NT2/D1 (cell line): ENCODE data around the gene TFIP11.
"Not testable (repeated sequence)": the region's sequence is repeated elsewhere in the genome, so short reads cannot be mapped to it uniquely, and the experiment has no call there.

Experiments used
- DNase-seq: peaks from one replicate; pipeline ENCODE4 v3.0.0-alpha.2; 2011; ENCODE audit warnings: low read depth, low spot score
- H3K27me3 ChIP-seq: 2 replicates; pipeline ENCODE4 v1.6.0; 2011; ENCODE audit warnings: mild to moderate bottlenecking; ENCODE audit not compliant: insufficient read length, insufficient read depth
- H3K36me3 ChIP-seq: 2 replicates; pipeline ENCODE4 v1.6.1; 2011; ENCODE audit warnings: mild to moderate bottlenecking, low read length, mixed read lengths; ENCODE audit not compliant: insufficient read depth, insufficient read length
- H3K4me1 ChIP-seq: 2 replicates; pipeline ENCODE4 v1.5.1; 2011; ENCODE audit not compliant: insufficient read depth, insufficient read length
- H3K4me3 ChIP-seq: 2 replicates; pipeline ENCODE4 v1.5.1; 2011; ENCODE audit warnings: low read depth; ENCODE audit not compliant: insufficient read length
- H3K9ac ChIP-seq: 2 replicates; pipeline ENCODE4 v1.6.0; 2011; ENCODE audit warnings: low read depth; ENCODE audit not compliant: insufficient read length
- H3K9me3 ChIP-seq: 2 replicates; pipeline ENCODE4 v1.5.1; 2011; ENCODE audit warnings: mild to moderate bottlenecking, low read length; ENCODE audit not compliant: insufficient read depth
- SUZ12 ChIP-seq: IDR thresholded peaks from 2 replicates; pipeline ENCODE4 v1.6.1; 2011; ENCODE audit not compliant: insufficient read length, insufficient read depth; ENCODE audit errors: extremely low read depth
- YY1 ChIP-seq: IDR thresholded peaks from 2 replicates; pipeline ENCODE4 v1.6.1; 2011; ENCODE audit not compliant: insufficient read length, insufficient read depth
- ZNF274 ChIP-seq: IDR thresholded peaks from 2 replicates; pipeline ENCODE4 v1.6.1; 2011; ENCODE audit warnings: mild to moderate bottlenecking, low read depth, low read length

Gene TFIP11

GRCh38 chr22:26536762-26537134 is 24.5 kb upstream of the TFIP11 start:
- no peak for TF ChIP-seq YY1
- no peak for TF ChIP-seq ZNF274
- TF ChIP-seq SUZ12: no peak
- H3K4me1 ChIP-seq: no peaks in the 10 kb centered on the region
- H3K36me3 ChIP-seq: peaks cover 58% of the 10 kb centered on the region
- H3K27me3 ChIP-seq: no peaks in the 10 kb centered on the region
- DNase-seq: no peak
- H3K9me3 ChIP-seq: no peaks in the 10 kb centered on the region
- no peak overlapping the region for H3K9ac ChIP-seq
- no peak overlapping the region for H3K4me3 ChIP-seq

GRCh38 chr22:26536056-26536761 is 23.9 kb upstream of the TFIP11 start:
- H3K36me3 ChIP-seq: peaks cover 57% of the 10 kb centered on the region
- TF ChIP-seq YY1 (no peak), SUZ12 (no peak), ZNF274 (no peak)

GRCh38 chr22:26535603-26535908 is 23.3 kb upstream of the TFIP11 start:
- H3K27me3 ChIP-seq: no peaks in the 10 kb centered on the region
- no peak overlapping the region for H3K9ac ChIP-seq
- DNase-seq: no peak
- H3K4me1 ChIP-seq: no peaks in the 10 kb centered on the region
- no peak overlapping the region for H3K4me3 ChIP-seq
- TF ChIP-seq YY1 (no peak), SUZ12 (no peak), ZNF274 (no peak)
- no peaks in the 10 kb centered on the region for H3K9me3 ChIP-seq
- peaks cover 55% of the 10 kb centered on the region for H3K36me3 ChIP-seq

More at GRCh38 chr22:26536056-26536761, 23.9 kb upstream of the TFIP11 start:
- Histone ChIP-seq H3K9ac (no peak overlapping the region), H3K27me3 (no peaks in the 10 kb centered on the region), H3K4me1 (no peaks in the 10 kb centered on the region), H3K9me3 (no peaks in the 10 kb centered on the region), H3K4me3 (no peak overlapping the region)
- no peak for DNase-seq

- TF ChIP-seq SUZ12 (no peak), ZNF274 (no peak)
- Histone ChIP-seq H3K4me3 (no peak overlapping the region), H3K9ac (no peak overlapping the region), H3K9me3 (no peaks in the 10 kb centered on the region), H3K36me3 (peaks cover 52% of the 10 kb centered on the region), H3K27me3 (no peaks in the 10 kb centered on the region), H3K4me1 (no peaks in the 10 kb centered on the region)
- DNase-seq: no peak
Measured at GRCh38 chr22:26534874-26535602, 22.8 kb upstream of the TFIP11 start.

- no peak overlapping the region for H3K4me3 ChIP-seq
- H3K27me3 ChIP-seq: no peaks in the 10 kb centered on the region
- no peaks in the 10 kb centered on the region for H3K9me3 ChIP-seq
- no peak for TF ChIP-seq YY1
- TF ChIP-seq ZNF274: no peak
- no peak for TF ChIP-seq SUZ12
- no peak for DNase-seq
- no peak overlapping the region for H3K9ac ChIP-seq
- H3K36me3 ChIP-seq: peaks cover 50% of the 10 kb centered on the region
- no peaks in the 10 kb centered on the region for H3K4me1 ChIP-seq
Measured at GRCh38 chr22:26534171-26534855, 22.0 kb upstream of the TFIP11 start.

GRCh38 chr22:26529345-26529744 is 17.1 kb upstream of the TFIP11 start:
- Histone ChIP-seq H3K27me3 (no peaks in the 10 kb centered on the region), H3K9ac (no peak overlapping the region), H3K9me3 (no peaks in the 10 kb centered on the region), H3K4me1 (no peaks in the 10 kb centered on the region), H3K36me3 (peaks cover 54% of the 10 kb centered on the region), H3K4me3 (no peak overlapping the region)
- no peak for DNase-seq
- TF ChIP-seq ZNF274: no peak

- not testable (repeated sequence) for H3K4me1 ChIP-seq, H3K4me3 ChIP-seq, H3K9me3 ChIP-seq, H3K27me3 ChIP-seq, H3K9ac ChIP-seq, DNase-seq
- H3K36me3 ChIP-seq: peaks cover 53% of the 10 kb centered on the region
Measured at GRCh38 chr22:26528518-26528917, 16.2 kb upstream of the TFIP11 start.
